HCT116 (cell line): ENCODE results near the gene PPIL6. TPM values are rescaled to one million over a fixed set of nuclear protein-coding genes. Genes with fewer than 3 reads are reported as not detected.

Source experiments
- ATAC-seq: fragments of 200-7000 bp; cut with Tn5 transposase; 2 replicates; pipeline ENCODE4 v1.9.1; 2020; ENCODE audit warnings: mild to moderate bottlenecking, moderate library complexity
- BruUV-seq: library from RNA; stranded (reverse); fragments of 400-500 nt; replicated peaks from 2 replicates; lab custom pipeline; 2021; lab: Mats Ljungman, UMichigan
- CTCF ChIA-PET: fragments of 300-600 bp; sonication (Branson Sonifier 250); formaldehyde crosslinking; loops from one replicate; lab custom pipeline; 2021; ENCODE audit warnings: antibody characterized with exemption; lab: Charles Lee
- POLR2A ChIA-PET: fragments of 300-600, 350-600 bp; sonication (Branson Sonifier 250); formaldehyde crosslinking; loops from one replicate; lab custom pipeline; 2021; ENCODE audit warnings: antibody characterized with exemption; lab: Charles Lee
- RAD21 ChIA-PET, 2 experiments: fragments of 300-600 bp; sonication (Branson Sonifier 250); formaldehyde crosslinking; loops; one replicate each; lab custom pipeline; 2023; ENCODE audit warnings: low total read pairs in 2 of 2; ENCODE audit not compliant: uncharacterized antibody in 2 of 2, unreplicated experiment in 2 of 2, low non-redundant PET in 1 of 2; lab: Charles Lee
- DNase-seq: peaks from one replicate; pipeline ENCODE4 v3.0.0-alpha.2; 2010; ENCODE audit warnings: low read depth, low spot score
- H2AFZ ChIP-seq: fragments of 200-600 bp; shearing (Covaris generic), sonication (generic); 2 replicates; pipeline ENCODE4 v1.6.1; 2017; ENCODE audit warnings: low read depth, mixed run types, mixed read lengths, antibody characterized with exemption, low read length; ENCODE audit not compliant: poor library complexity, severe bottlenecking
- H3K27ac ChIP-seq: 2 replicates; pipeline ENCODE4 v1.5.1; 2012; ENCODE audit warnings: low read depth, low read length
- H3K27me3 ChIP-seq: fragments of 200-600 bp; sonication (generic); 2 replicates; pipeline ENCODE4 v1.6.1; 2016; ENCODE audit warnings: mixed run types, low read length, mixed read lengths; ENCODE audit not compliant: insufficient read depth
- H3K36me3 ChIP-seq, 2 experiments: fragments of 200-500 bp in 1 of 2; fragments of 200-600 bp in 1 of 2; sonication (Bioruptor generic) in 1 of 2; sonication (generic) in 1 of 2; 2 replicates each; pipeline versions ENCODE4 v1.5.1 to v1.6.1; 2014 to 2016; ENCODE audit warnings: low read length in 2 of 2, inconsistent platforms in 1 of 2, mixed read lengths in 1 of 2, mixed run types in 1 of 2; ENCODE audit not compliant: insufficient read depth in 2 of 2, control insufficient read depth in 1 of 2
- H3K4me1 ChIP-seq, 2 experiments: fragments of 200-600 bp in 1 of 2; sonication (generic) in 1 of 2; 2 replicates each; pipeline versions ENCODE4 v1.5.1 to v1.6.1; 2012 to 2017; ENCODE audit warnings: low read length in 2 of 2, inconsistent platforms in 1 of 2, mild to moderate bottlenecking in 1 of 2, mixed read lengths in 1 of 2, mixed run types in 1 of 2, moderate library complexity in 1 of 2; ENCODE audit not compliant: insufficient read depth in 2 of 2, control insufficient read depth in 1 of 2
- H3K4me2 ChIP-seq: fragments of 200-600 bp; sonication (generic); 2 replicates; pipeline ENCODE4 v1.6.1; 2017; ENCODE audit warnings: mixed run types, low read length, mixed read lengths
- H3K4me3 ChIP-seq, 2 experiments: fragments of 200-600 bp in 1 of 2; sonication (generic) in 1 of 2; replicated peaks in 1 of 2; 2 replicates each; pipeline ENCODE4 v1.5.1; 2011 to 2016; ENCODE audit warnings: low read length in 2 of 2, control low read depth in 1 of 2, low read depth in 1 of 2, mild to moderate bottlenecking in 1 of 2, mixed read lengths in 1 of 2, mixed run types in 1 of 2
- H3K79me2 ChIP-seq: fragments of 200-600 bp; sonication (generic); 2 replicates; pipeline ENCODE4 v1.6.1; 2017; ENCODE audit warnings: mild to moderate bottlenecking, mixed run types, low read length, moderate library complexity, mixed read lengths; ENCODE audit not compliant: insufficient read depth
- H3K9ac ChIP-seq: fragments of 200-600 bp; sonication (generic); 2 replicates; pipeline ENCODE4 v1.6.1; 2016; ENCODE audit warnings: low read length, mixed read lengths
- H3K9me2 ChIP-seq: fragments of 200-600 bp; sonication (generic), shearing (Covaris generic); 2 replicates; pipeline ENCODE4 v1.6.1; 2017; ENCODE audit warnings: mixed run types, mild to moderate bottlenecking, moderate library complexity; ENCODE audit not compliant: insufficient read depth
- H3K9me3 ChIP-seq, 2 experiments: fragments of 200-500 bp in 1 of 2; fragments of 200-600 bp in 1 of 2; sonication (Bioruptor generic) in 1 of 2; sonication (generic) in 1 of 2; 2 replicates each; pipeline ENCODE4 v1.6.1; 2014 to 2017; ENCODE audit warnings: low read length in 2 of 2, mixed read lengths in 2 of 2, inconsistent platforms in 1 of 2, low read depth in 1 of 2, mild to moderate bottlenecking in 1 of 2, mixed run types in 1 of 2, moderate library complexity in 1 of 2; ENCODE audit not compliant: control insufficient read depth in 1 of 2, insufficient read depth in 1 of 2
- H4K20me1 ChIP-seq: fragments of 200-600 bp; sonication (generic), shearing (Covaris generic); 2 replicates; pipeline ENCODE4 v1.6.1; 2017; ENCODE audit warnings: mixed run types, mild to moderate bottlenecking, moderate library complexity; ENCODE audit not compliant: insufficient read depth
- CTCF ChIP-seq, 3 experiments: fragments of 200-600 bp in 1 of 3; sonication (generic) in 1 of 3; IDR thresholded peaks in 2 of 3; conservative IDR thresholded peaks in 1 of 3; 2 replicates each; pipeline ENCODE4 v1.5.1; 2012 to 2017; ENCODE audit warnings: low read depth in 2 of 3, low read length in 2 of 3, antibody characterized with exemption in 1 of 3, borderline replicate concordance in 1 of 3, control low read depth in 1 of 3, mild to moderate bottlenecking in 1 of 3, mixed read lengths in 1 of 3, mixed run types in 1 of 3, moderate library complexity in 1 of 3; ENCODE audit not compliant: insufficient read depth in 1 of 3
- EGR1 ChIP-seq: IDR thresholded peaks from 2 replicates; pipeline ENCODE4 v1.6.1; 2012; ENCODE audit warnings: low read depth
- EZH2 ChIP-seq: fragments of 200-600 bp; sonication (generic); IDR thresholded peaks from 2 replicates; pipeline ENCODE4 v1.6.1; 2017; ENCODE audit warnings: antibody characterized with exemption, mixed run types
- FOSL1 ChIP-seq: IDR thresholded peaks from 2 replicates; pipeline ENCODE4 v1.6.1; 2012; ENCODE audit warnings: low read depth
- JUND ChIP-seq: IDR thresholded peaks from 2 replicates; pipeline ENCODE4 v1.6.1; 2012
- MAX ChIP-seq: IDR thresholded peaks from 2 replicates; pipeline ENCODE4 v1.6.1; 2012
- POLR2AphosphoS5 ChIP-seq: IDR thresholded peaks from 2 replicates; pipeline ENCODE4 v1.6.1; 2011; ENCODE audit warnings: mild to moderate bottlenecking, low read depth, low read length, moderate library complexity
- RAD21 ChIP-seq: IDR thresholded peaks from 2 replicates; pipeline ENCODE4 v1.6.1; 2012; ENCODE audit warnings: low read depth, mild to moderate bottlenecking
- SIN3A ChIP-seq: IDR thresholded peaks from 2 replicates; pipeline ENCODE4 v1.6.1; 2012; ENCODE audit warnings: low read depth
- ZBTB33 ChIP-seq: IDR thresholded peaks from 2 replicates; pipeline ENCODE4 v1.6.1; 2011; ENCODE audit warnings: mild to moderate bottlenecking, low read length, moderate library complexity; ENCODE audit not compliant: insufficient replicate concordance; ENCODE audit errors: extremely low read depth
- ZNF274 ChIP-seq: fragments of 200-500 bp; sonication (Bioruptor generic); IDR thresholded peaks from 2 replicates; pipeline ENCODE4 v1.6.1; 2014; ENCODE audit warnings: mild to moderate bottlenecking, low read depth, low read length, inconsistent platforms
- intact Hi-C: fragments of 100-400 bp; cut with micrococcal nuclease; formaldehyde crosslinking; loops from 2 replicates; pipeline ENCODE4 v1.10.0; 2022
- total RNA-seq: library from RNA; stranded (reverse); gene quantifications from one replicate; pipeline ENCODE4 v1.2.1, GENCODE V29; 2021; ENCODE audit not compliant: unreplicated experiment

Gene PPIL6
- total RNA-seq, 1 experiment from 2014 or later: 3.3 TPM

GRCh38 chr6:109397020-109397419, 43.4 kb downstream of the PPIL6 start:
- TF ChIP-seq POLR2AphosphoS5 (no peak), MAX (no peak), RAD21 (peak; percentile 73), CTCF (IDR thresholded peaks at IDR 0.05 in 2 of 3, conservative IDR thresholded peaks at IDR 0.05 in 1 of 3; ENCODE audit: borderline replicate concordance in 1 of 3, insufficient read depth in 1 of 3, low read depth in 2 of 3, low read length in 2 of 3) (peak; percentile 16 to 58 (median 47); a peak in 4 of 6 replicates)
- Histone ChIP-seq H3K27ac (no peak overlapping the region), H3K79me2 (no peaks in the 10 kb centered on the region), H3K9me3 (no peaks in the 10 kb centered on the region), H3K9ac (no peak overlapping the region), H3K4me3 (no peak overlapping the region), H3K36me3 (no peaks in the 10 kb centered on the region), H3K9me2 (no peaks in the 10 kb centered on the region), H2AFZ (no peak overlapping the region), H3K4me2 (no peak overlapping the region), H3K4me1 (peaks cover 0 to 18% of the 10 kb centered on the region in 2 experiments; a peak in 3 of 4 replicates), H4K20me1 (no peaks in the 10 kb centered on the region), H3K27me3 (no peaks in the 10 kb centered on the region)
- DNase-seq (no peak), ATAC-seq (peak; percentile 74)
- CTCF ChIA-PET: interaction anchor here (0.6 to 2.0 kb wide), 2 partner anchors 14 to 209 kb away, joined by 3 to 11 read pairs; no protein-coding TSS in a partner anchor
- POLR2A ChIA-PET: no interaction called here
- RAD21 ChIA-PET: interaction anchor here in 1 of 2 experiments (0.6 kb wide), 1 partner anchor 9 kb away, joined by 3 read pairs; no protein-coding TSS in a partner anchor
- BruUV-seq: no TSS peak
- intact Hi-C loops: loop anchor here (5.0 to 10.0 kb wide), 2 partner anchors 502 to 855 kb away; no protein-coding TSS in a partner anchor

GRCh38 chr6:109396046-109396718, 44.2 kb downstream of the PPIL6 start:
- intact Hi-C loops: loop anchor here (5.0 to 10.0 kb wide), 2 partner anchors 501 to 854 kb away; no protein-coding TSS in a partner anchor
- TF ChIP-seq EGR1: no peak
- no peak for TF ChIP-seq SIN3A
- TF ChIP-seq FOSL1: no peak
- TF ChIP-seq EZH2: no peak
- no peak for TF ChIP-seq CTCF (IDR thresholded peaks at IDR 0.05 in 2 of 3, conservative IDR thresholded peaks at IDR 0.05 in 1 of 3; ENCODE audit: borderline replicate concordance in 1 of 3, insufficient read depth in 1 of 3, low read depth in 2 of 3, low read length in 2 of 3)
- TF ChIP-seq ZNF274: no peak
- no peak for TF ChIP-seq JUND
- TF ChIP-seq ZBTB33: no peak

More at GRCh38 chr6:109396046-109396718, 44.2 kb downstream of the PPIL6 start:
- Histone ChIP-seq H3K9me2 (no peaks in the 10 kb centered on the region), H3K27me3 (no peaks in the 10 kb centered on the region), H3K9ac (no peak overlapping the region), H4K20me1 (no peaks in the 10 kb centered on the region), H3K4me1 (peaks cover 0 to 18% of the 10 kb centered on the region in 2 experiments; a peak in 3 of 4 replicates), H3K9me3 (no peaks in the 10 kb centered on the region), H2AFZ (no peak overlapping the region), H3K4me3 (no peak overlapping the region), H3K4me2 (no peak overlapping the region), H3K36me3 (no peaks in the 10 kb centered on the region), H3K79me2 (no peaks in the 10 kb centered on the region), H3K27ac (no peak overlapping the region)
- ChIA-PET CTCF (interaction anchor here (2.0 kb wide), 1 partner anchor 208 kb away, joined by 11 read pairs; no protein-coding TSS in a partner anchor), RAD21 (no interaction called here), POLR2A (no interaction called here)
- no TSS peak for BruUV-seq
- DNase-seq (no peak), ATAC-seq (no peak)
